Transverse colon (tissue), 4 donors: Measurements from ENCODE around the gene PCBP3. TPM values are rescaled to one million over a fixed set of nuclear protein-coding genes. Genes with fewer than 3 reads are reported as not detected.

ENCODE experiments used
- DNase-seq: peaks from one replicate; pipeline ENCODE4 v3.0.0-alpha.2; 2019
- H3K27ac ChIP-seq, 4 donors: fragments of 200-600 bp; sonication (generic); 2 replicates each; pipeline ENCODE4 v1.5.1; 2016 to 2018; ENCODE audit warnings: inconsistent platforms in 4 of 4
- H3K27me3 ChIP-seq: fragments of 200-600 bp; sonication (generic); 2 replicates; pipeline ENCODE4 v1.5.1; 2017; ENCODE audit warnings: inconsistent platforms
- H3K36me3 ChIP-seq, 4 donors: fragments of 200-600 bp; sonication (generic); 2 replicates each; pipeline ENCODE4 v1.5.1; 2017 to 2019; ENCODE audit warnings: inconsistent platforms in 4 of 4
- H3K4me1 ChIP-seq, 4 donors: fragments of 200-600 bp; sonication (generic); 2 replicates each; pipeline ENCODE4 v1.5.1; 2017 to 2020; ENCODE audit warnings: inconsistent platforms in 4 of 4
- H3K4me3 ChIP-seq, 4 donors: fragments of 200-600 bp; sonication (generic); 1 replicate in 1 of 4; 2 replicates in 3 of 4; pipeline versions ENCODE4 v1.5.1 to v1.6.1; 2017 to 2019; ENCODE audit warnings: inconsistent platforms in 4 of 4
- H3K9me3 ChIP-seq, 2 donors: fragments of 200-600 bp; sonication (generic); 2 replicates each; pipeline ENCODE4 v1.5.1; 2017 to 2019; ENCODE audit warnings: inconsistent platforms in 2 of 2
- EP300 ChIP-seq: sonication (generic); formaldehyde crosslinking; IDR thresholded peaks from one replicate; pipeline ENCODE4 v1.6.1; 2017; ENCODE audit warnings: antibody characterized with exemption, low read depth
- POLR2A ChIP-seq: fragments of 450-650 bp; IDR thresholded peaks from one replicate; pipeline ENCODE4 v1.6.1; 2016; ENCODE audit warnings: antibody characterized with exemption, mild to moderate bottlenecking, moderate library complexity
- POLR2AphosphoS5 ChIP-seq, 3 donors: sonication (generic); formaldehyde crosslinking; IDR thresholded peaks; one replicate each; pipeline ENCODE4 v1.6.1; 2016; ENCODE audit warnings: antibody characterized with exemption in 3 of 3
- WGBS, 2 donors: methylation state at CpG; one replicate each; pipeline ENCODE4 v1.1.5; 2018; ENCODE audit warnings: low coverage in 1 of 2; 5-methylcytosine and 5-hydroxymethylcytosine counted together
- in situ Hi-C, 4 donors: fragments of 200-750 bp; cut with MboI; loops; one replicate each; pipeline versions ENCODE4 v1.15.0 to v1.15.1; 2017; ENCODE audit warnings: low sequenced_read_pairs in 3 of 4, low pct_ligation_motif_present in 1 of 4, low pct_unique_long_range_greater_than_20kb in 1 of 4
- intact Hi-C: fragments of 100-400 bp; cut with DNase I; formaldehyde crosslinking; loops from one replicate; pipeline ENCODE4 v1.15.1; 2023; ENCODE audit warnings: low total_unique reads
- total RNA-seq, 4 donors: library from RNA; depleted of rRNA; stranded (reverse); fragments of >200 nt; gene quantifications; one replicate each; pipeline ENCODE4 v1.1.0, GENCODE V29; 2016
- TF ChIP-seq, protein P1 (sequence below), 5 experiments: fragments of 200-600 bp in 3 of 5; fragments of 450-650 bp in 2 of 5; sonication (generic) in 3 of 5; IDR thresholded peaks; 1 replicate in 2 of 5; 2 replicates in 3 of 5; pipeline ENCODE4 v1.5.1; 2016 to 2017; ENCODE audit warnings: antibody characterized with exemption in 5 of 5, inconsistent platforms in 3 of 5, mild to moderate bottlenecking in 2 of 5, moderate library complexity in 1 of 5

Gene PCBP3
- total RNA-seq, 4 donors from 2014 or later: 0.80 to 7.8 (median 5.3) TPM

DNA sequence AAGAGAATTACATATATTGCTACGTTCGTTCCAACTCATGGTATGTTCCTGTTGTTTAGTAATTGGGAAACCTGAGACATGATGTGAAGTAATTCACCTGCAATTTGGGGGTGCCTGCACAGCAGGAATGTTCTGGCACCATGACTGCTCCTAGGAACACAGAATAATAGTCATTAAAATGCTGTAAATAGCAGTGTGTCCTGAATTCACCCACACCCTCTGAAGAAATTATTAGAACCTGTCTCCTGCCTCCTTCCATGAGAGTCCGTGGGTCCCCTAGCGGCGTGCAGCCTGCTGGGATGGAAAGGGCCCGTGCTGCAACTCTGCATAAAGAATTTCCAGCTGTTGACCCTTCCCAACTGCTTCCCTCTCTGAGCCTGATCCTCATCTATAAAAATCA, 143.1 kb downstream of the PCBP3 start:
- 80 to 86% methylated on average over 4 to 6 of the region's 6 CpGs for WGBS, 2 donors
- TF ChIP-seq EP300 (no peak), POLR2AphosphoS5 (IDR thresholded peaks at IDR 0.05) (no peak)
- TF ChIP-seq, protein P1, sequence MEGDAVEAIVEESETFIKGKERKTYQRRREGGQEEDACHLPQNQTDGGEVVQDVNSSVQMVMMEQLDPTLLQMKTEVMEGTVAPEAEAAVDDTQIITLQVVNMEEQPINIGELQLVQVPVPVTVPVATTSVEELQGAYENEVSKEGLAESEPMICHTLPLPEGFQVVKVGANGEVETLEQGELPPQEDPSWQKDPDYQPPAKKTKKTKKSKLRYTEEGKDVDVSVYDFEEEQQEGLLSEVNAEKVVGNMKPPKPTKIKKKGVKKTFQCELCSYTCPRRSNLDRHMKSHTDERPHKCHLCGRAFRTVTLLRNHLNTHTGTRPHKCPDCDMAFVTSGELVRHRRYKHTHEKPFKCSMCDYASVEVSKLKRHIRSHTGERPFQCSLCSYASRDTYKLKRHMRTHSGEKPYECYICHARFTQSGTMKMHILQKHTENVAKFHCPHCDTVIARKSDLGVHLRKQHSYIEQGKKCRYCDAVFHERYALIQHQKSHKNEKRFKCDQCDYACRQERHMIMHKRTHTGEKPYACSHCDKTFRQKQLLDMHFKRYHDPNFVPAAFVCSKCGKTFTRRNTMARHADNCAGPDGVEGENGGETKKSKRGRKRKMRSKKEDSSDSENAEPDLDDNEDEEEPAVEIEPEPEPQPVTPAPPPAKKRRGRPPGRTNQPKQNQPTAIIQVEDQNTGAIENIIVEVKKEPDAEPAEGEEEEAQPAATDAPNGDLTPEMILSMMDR (IDR thresholded peaks at IDR 0.05): no peak
- Histone ChIP-seq H3K4me1 (no peaks in the 10 kb centered on the region), H3K27me3 (no peaks in the 10 kb centered on the region), H3K9me3 (no peaks in the 10 kb centered on the region), H3K4me3 (no peak overlapping the region), H3K36me3 (no peaks in the 10 kb centered on the region), H3K27ac (no peak overlapping the region)
- no peak for DNase-seq
- in situ Hi-C loops (no loop called here), intact Hi-C loops (no loop called here)

DNA sequence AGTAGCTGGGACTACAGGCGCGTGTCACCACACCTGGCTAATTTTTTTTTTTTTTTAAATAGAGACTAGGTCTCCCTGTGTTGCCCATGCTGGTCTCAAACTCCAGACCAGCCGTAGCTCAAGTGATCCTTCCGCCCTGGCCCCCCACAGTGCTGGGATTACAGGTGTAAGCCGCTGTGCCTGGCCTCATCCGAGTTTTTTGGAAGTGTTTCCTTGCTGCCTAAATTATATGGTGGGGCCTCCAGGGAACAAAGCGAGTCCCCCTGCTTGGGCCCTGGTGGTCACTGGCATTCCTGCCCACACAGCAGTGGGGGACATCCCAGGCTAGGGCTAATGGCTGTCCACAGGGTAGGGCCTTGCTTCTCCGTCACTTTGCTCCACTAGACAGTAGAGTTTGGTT, 143.8 kb downstream of the PCBP3 start:
- in situ Hi-C loops: no loop called here
- TF ChIP-seq POLR2AphosphoS5 (IDR thresholded peaks at IDR 0.05) (no peak), POLR2A (no peak), EP300 (no peak)
- TF ChIP-seq, protein P1 (IDR thresholded peaks at IDR 0.05): no peak
- H3K4me1 ChIP-seq: no peaks in the 10 kb centered on the region

GRCh38 chr21:45788198-45788597, 144.7 kb downstream of the PCBP3 start:
- no peaks in the 10 kb centered on the region for H3K36me3 ChIP-seq
- no peaks in the 10 kb centered on the region for H3K9me3 ChIP-seq
- no peak overlapping the region for H3K27ac ChIP-seq
- WGBS, 2 donors: 51 to 84% methylated on average over 4 to 16 of the region's 16 CpGs
- intact Hi-C loops (no loop called here), in situ Hi-C loops (no loop called here)
- no peak for DNase-seq
- no peaks in the 10 kb centered on the region for H3K27me3 ChIP-seq
- no peak overlapping the region for H3K4me3 ChIP-seq
- no peaks in the 10 kb centered on the region for H3K4me1 ChIP-seq
- TF ChIP-seq EP300: no peak
- TF ChIP-seq, protein P1 (IDR thresholded peaks at IDR 0.05): no peak
- no peak for TF ChIP-seq POLR2A
- no peak for TF ChIP-seq POLR2AphosphoS5 (IDR thresholded peaks at IDR 0.05)

More for the DNA sequence above, 143.8 kb downstream of the PCBP3 start:
- H3K4me3 ChIP-seq: no peak overlapping the region
- intact Hi-C loops: no loop called here
- H3K9me3 ChIP-seq: no peaks in the 10 kb centered on the region
- 89% methylated on average over 8 of the region's 8 CpGs; no CpG with 5 or more reads in 1 of the 2 donors for WGBS, 2 donors
- no peak overlapping the region for H3K27ac ChIP-seq
- no peaks in the 10 kb centered on the region for H3K36me3 ChIP-seq
- H3K27me3 ChIP-seq: no peaks in the 10 kb centered on the region
- DNase-seq: no peak

GRCh38 chr21:45788637-45789506, 145.3 kb downstream of the PCBP3 start:
- in situ Hi-C loops (no loop called here), intact Hi-C loops (no loop called here)
- 79 to 90% methylated on average over 10 to 14 of the region's 14 CpGs for WGBS, 2 donors
- H3K36me3 ChIP-seq: no peaks in the 10 kb centered on the region
- H3K4me1 ChIP-seq: peaks cover 0 to under 1% (median 0%) of the 10 kb centered on the region in 4 donors
- no peaks in the 10 kb centered on the region for H3K27me3 ChIP-seq
- TF ChIP-seq POLR2AphosphoS5 (IDR thresholded peaks at IDR 0.05) (no peak), EP300 (no peak), POLR2A (no peak)
- TF ChIP-seq, protein P1 (IDR thresholded peaks at IDR 0.05): no peak
- no peak overlapping the region for H3K4me3 ChIP-seq
- H3K27ac ChIP-seq: no peak overlapping the region
- H3K9me3 ChIP-seq: no peaks in the 10 kb centered on the region
- no peak for DNase-seq
